HEK293 (cell line): ENCODE data around the gene CDC42BPA.

Experiments
- CTCF ChIA-PET: fragments of 350-600 bp; formaldehyde crosslinking; extraction: SDS; loops from one replicate; lab custom pipeline; 2021; ENCODE audit warnings: antibody characterized with exemption; lab: Yijun Ruan, JAX
- POLR2A ChIA-PET: fragments of 300-600 bp; formaldehyde crosslinking; extraction: SDS; loops from one replicate; lab custom pipeline; 2020; ENCODE audit warnings: antibody characterized with exemption, inconsistent platforms; lab: Yijun Ruan, JAX
- H3K27ac ChIP-seq: fragments of 200-500 bp; sonication (Bioruptor generic); 2 replicates; pipeline ENCODE4 v1.5.1; 2014; ENCODE audit warnings: low read depth, low read length, control low read depth, inconsistent platforms; ENCODE audit errors: extremely low read depth
- H3K36me3 ChIP-seq, 2 experiments: fragments of 200-500 bp in 1 of 2; sonication (Bioruptor generic) in 1 of 2; 1 replicate in 1 of 2; 2 replicates in 1 of 2; pipeline ENCODE4 v1.5.1; 2014 to 2017; ENCODE audit warnings: inconsistent platforms in 2 of 2, low read length in 2 of 2; ENCODE audit not compliant: control insufficient read depth in 2 of 2, insufficient read depth in 1 of 2
- H3K4me1 ChIP-seq: fragments of 200-500 bp; sonication (Bioruptor generic); 2 replicates; pipeline ENCODE4 v1.5.1; 2014; ENCODE audit warnings: mild to moderate bottlenecking, low read length, inconsistent platforms; ENCODE audit not compliant: control insufficient read depth, insufficient read depth
- H3K4me3 ChIP-seq: 2 replicates; pipeline ENCODE4 v1.5.1; 2011; ENCODE audit warnings: low read depth, mild to moderate bottlenecking, control low read depth, low read length, moderate library complexity
- H3K9me3 ChIP-seq: fragments of 200-500 bp; sonication (Bioruptor generic); 2 replicates; pipeline ENCODE4 v1.5.1; 2014; ENCODE audit warnings: low read depth, low read length, inconsistent platforms; ENCODE audit not compliant: control insufficient read depth, insufficient read depth
- CTCF ChIP-seq: fragments of 450-650 bp; formaldehyde crosslinking; IDR thresholded peaks from 2 replicates; pipeline ENCODE4 v1.5.1; 2016; ENCODE audit warnings: missing biosample characterization, missing genetic modification characterization
- IKZF3 ChIP-seq: fragments of 450-650 bp; IDR thresholded peaks from 2 replicates; pipeline ENCODE4 v1.5.0; 2018; ENCODE audit warnings: missing biosample characterization, mild to moderate bottlenecking, missing genetic modification characterization, moderate library complexity
- PRDM2 ChIP-seq: fragments of 450-650 bp; formaldehyde crosslinking; IDR thresholded peaks from 2 replicates; pipeline ENCODE4 v1.5.1; 2016; ENCODE audit warnings: missing biosample characterization, missing genetic modification characterization, borderline replicate concordance
- REST ChIP-seq: fragments of 450-650 bp; formaldehyde crosslinking; IDR thresholded peaks from 2 replicates; pipeline ENCODE4 v1.5.1; 2016; ENCODE audit warnings: missing biosample characterization, missing genetic modification characterization
- ZBTB17 ChIP-seq: fragments of 450-650 bp; formaldehyde crosslinking; IDR thresholded peaks from 2 replicates; pipeline ENCODE4 v1.5.1; 2016; ENCODE audit warnings: missing biosample characterization, missing genetic modification characterization
- ZBTB48 ChIP-seq: fragments of 450-650 bp; formaldehyde crosslinking; IDR thresholded peaks from 2 replicates; pipeline ENCODE4 v1.5.1; 2016; ENCODE audit warnings: missing biosample characterization, missing genetic modification characterization
- ZIC2 ChIP-seq: fragments of 450-650 bp; formaldehyde crosslinking; IDR thresholded peaks from 2 replicates; pipeline ENCODE4 v1.5.1; 2016; ENCODE audit warnings: missing biosample characterization, missing genetic modification characterization
- ZNF19 ChIP-seq: fragments of 450-650 bp; formaldehyde crosslinking; IDR thresholded peaks from 2 replicates; pipeline ENCODE4; 2016; ENCODE audit warnings: missing biosample characterization, missing genetic modification characterization, low read depth
- ZNF398 ChIP-seq: fragments of 450-650 bp; formaldehyde crosslinking; IDR thresholded peaks from 2 replicates; pipeline ENCODE4 v1.5.1; 2017; ENCODE audit warnings: missing biosample characterization, missing genetic modification characterization
- ZNF513 ChIP-seq: fragments of 450-650 bp; IDR thresholded peaks from 2 replicates; pipeline ENCODE4 v1.5.1; 2018; ENCODE audit warnings: missing biosample characterization, missing genetic modification characterization
- ZNF777 ChIP-seq: fragments of 450-650 bp; formaldehyde crosslinking; IDR thresholded peaks from 2 replicates; pipeline ENCODE4 v1.5.1; 2017; ENCODE audit warnings: missing biosample characterization, missing genetic modification characterization, borderline replicate concordance

The CDC42BPA gene

GRCh38 chr1:226995365-226996332 lies 322.6 kb downstream of the CDC42BPA start:
- CTCF ChIA-PET: interaction anchor here (1.0 kb wide), 1 partner anchor 83 kb away, joined by 3 read pairs; no protein-coding TSS in a partner anchor
- POLR2A ChIA-PET: no interaction called here
- Histone ChIP-seq H3K4me1 (no peaks in the 10 kb centered on the region), H3K36me3 (no peaks in the 10 kb centered on the region), H3K9me3 (no peaks in the 10 kb centered on the region), H3K27ac (no peak overlapping the region), H3K4me3 (no peak overlapping the region)
- TF ChIP-seq ZNF513 (tag by site-specific recombination) (no peak), PRDM2 (tag by site-specific recombination) (no peak), ZIC2 (tag by site-specific recombination) (no peak), IKZF3 (tag by site-specific recombination) (no peak), ZNF19 (tag by site-specific recombination) (no peak), ZNF777 (tag by site-specific recombination) (no peak), REST (no peak), CTCF (tag by site-specific recombination) (no peak), ZNF398 (tag by site-specific recombination) (no peak), ZBTB17 (tag by site-specific recombination) (no peak), ZBTB48 (tag by site-specific recombination) (no peak)
